D721Med (cell line): ENCODE measurements around the gene ABCB8.

Experiments
- DNase-seq: peaks from one replicate; pipeline ENCODE4 v3.0.0; 2011; ENCODE audit warnings: low spot score; ENCODE audit not compliant: insufficient read length
- FAIRE-seq: peaks from 2 replicates; lab custom pipeline; 2011; peaks lifted over from hg19 to GRCh38; lab: Jason Lieb, UNC
- CTCF ChIP-seq: IDR thresholded peaks from 2 replicates; pipeline ENCODE4 v1.5.1; 2012; ENCODE audit warnings: mild to moderate bottlenecking, control low read depth; ENCODE audit not compliant: insufficient read depth; ENCODE audit errors: missing control alignments

ABCB8 gene

GRCh38 chr7:151089893-151090730, 61.9 kb downstream of the ABCB8 start:
- no peak for DNase-seq
- no peak for TF ChIP-seq CTCF
- no peak for FAIRE-seq

- TF ChIP-seq CTCF, result no peak
- DNase-seq (no peak), FAIRE-seq (no peak)
Observed at GRCh38 chr7:151091003-151091402, 62.8 kb downstream of the ABCB8 start.

- DNase-seq, result no peak
- FAIRE-seq, result no peak
- TF ChIP-seq CTCF, result peak; percentile 41
Observed at GRCh38 chr7:151091431-151091830, 63.2 kb downstream of the ABCB8 start.

GRCh38 chr7:151091988-151092387, 63.7 kb downstream of the ABCB8 start:
- FAIRE-seq, result no peak
- no peak for DNase-seq

GRCh38 chr7:151093748-151094147, 65.5 kb downstream of the ABCB8 start:
- TF ChIP-seq CTCF, result no peak
- DNase-seq, result no peak
- FAIRE-seq, result no peak

More at GRCh38 chr7:151091988-151092387, 63.7 kb downstream of the ABCB8 start:
- no peak for TF ChIP-seq CTCF

GRCh38 chr7:151094675-151095074, 66.4 kb downstream of the ABCB8 start:
- no peak for FAIRE-seq
- no peak for TF ChIP-seq CTCF
- DNase-seq, result no peak

GRCh38 chr7:151095123-151095797, 67.0 kb downstream of the ABCB8 start:
- DNase-seq (no peak), FAIRE-seq (no peak)
- TF ChIP-seq CTCF, result no peak
